DND-41 (cell line): ENCODE measurements around the gene MGP.

Experiments
- CTCF ChIP-seq: IDR thresholded peaks from 2 replicates; pipeline ENCODE4 v1.5.1; 2012; ENCODE audit warnings: borderline replicate concordance, low read length, moderate library complexity, mild to moderate bottlenecking; ENCODE audit not compliant: poor library complexity, severe bottlenecking; ENCODE audit errors: extremely low read depth
- EZH2 ChIP-seq: IDR thresholded peaks from 3 replicates; pipeline ENCODE4 v1.6.1; 2012; ENCODE audit warnings: borderline replicate concordance, low read depth, mild to moderate bottlenecking, moderate library complexity, low read length, inconsistent platforms; ENCODE audit not compliant: severe bottlenecking

DNA sequence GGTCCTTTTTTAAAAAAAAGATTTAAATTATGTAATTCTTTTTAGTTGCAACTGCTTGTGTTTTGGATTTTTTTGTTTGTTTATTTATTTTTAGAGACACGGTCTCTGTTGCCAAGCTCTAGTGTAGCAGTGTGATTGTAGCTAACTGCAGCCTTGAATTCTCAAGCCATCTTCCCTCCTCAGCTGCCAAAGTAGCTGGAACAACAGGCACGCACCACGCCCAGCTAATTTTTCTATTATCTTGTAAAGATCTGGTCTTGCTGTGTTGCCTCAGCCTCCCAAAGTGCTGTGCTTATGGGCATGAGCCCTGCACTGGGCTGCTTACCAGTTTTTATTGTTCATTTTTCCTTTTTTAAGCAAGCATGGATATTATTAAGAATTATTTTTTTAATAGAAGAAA is 31.7 kb downstream of the MGP start:
- no peak for TF ChIP-seq CTCF
- no peak for TF ChIP-seq EZH2
